Measurements from ENCODE around the gene DSC3.

Gene DSC3

GRCh38 chr18:30945761-30946160, 96.8 kb downstream of the DSC3 start:
- no peak for DNase-seq (ENCODE audit: low read depth in 1 of 2, low spot score in 1 of 2)
- TF ChIP-seq JUND (IDR thresholded peaks at IDR 0.05; ENCODE audit: low read depth) = no peak
- in situ Hi-C loops (cut with HindIII; ENCODE audit: low pct_unique_long_range_greater_than_20kb, low sequenced_read_pairs) = no loop called here

GRCh38 chr18:30944773-30945417, 97.6 kb downstream of the DSC3 start:
- DNase-seq (ENCODE audit: low read depth in 1 of 2, low spot score in 1 of 2) = no peak
- in situ Hi-C loops (cut with HindIII; ENCODE audit: low pct_unique_long_range_greater_than_20kb, low sequenced_read_pairs) = no loop called here
- no peak for TF ChIP-seq JUND (IDR thresholded peaks at IDR 0.05; ENCODE audit: low read depth)

- DNase-seq (ENCODE audit: low read depth in 1 of 2, low spot score in 1 of 2) = no peak
- in situ Hi-C loops (cut with HindIII; ENCODE audit: low pct_unique_long_range_greater_than_20kb, low sequenced_read_pairs) = no loop called here
- no peak for TF ChIP-seq JUND (IDR thresholded peaks at IDR 0.05; ENCODE audit: low read depth)
Measured at GRCh38 chr18:30940952-30941539, 101.5 kb downstream of the DSC3 start.

Data from T47D (cell line).